Mesothelial cell of epicardium (in vitro differentiated cells): ENCODE measurements around the gene SERPINA3. TPM values are rescaled to one million over a fixed set of nuclear protein-coding genes. Genes with fewer than 3 reads are reported as not detected.

Experiments used
- DNase-seq, 2 experiments: peaks; one replicate each; pipeline ENCODE4 v3.0.0; 2021; ENCODE audit warnings: low spot score in 2 of 2; ENCODE audit not compliant: unreplicated experiment in 2 of 2
- H3K27ac Mint-ChIP-seq: 2 replicates; pipeline ENCODE4 v1.8.0; 2021; ENCODE audit warnings: mixed read lengths
- H3K27me3 Mint-ChIP-seq: 2 replicates; pipeline ENCODE4 v1.8.0; 2021; ENCODE audit warnings: low read depth, mixed read lengths
- H3K36me3 Mint-ChIP-seq: 2 replicates; pipeline ENCODE4 v1.8.0; 2021; ENCODE audit warnings: mixed read lengths
- H3K4me1 Mint-ChIP-seq: 2 replicates; pipeline ENCODE4 v1.8.0; 2021; ENCODE audit warnings: mixed read lengths
- H3K4me3 Mint-ChIP-seq: 2 replicates; pipeline ENCODE4 v1.8.0; 2021; ENCODE audit warnings: mild to moderate bottlenecking, moderate library complexity, mixed read lengths
- H3K9me3 Mint-ChIP-seq: 2 replicates; pipeline ENCODE4 v1.8.0; 2021; ENCODE audit warnings: mixed read lengths
- CTCF ChIP-seq: fragments of 200-600 bp; sonication (generic); IDR thresholded peaks from one replicate; pipeline ENCODE4 v1.5.0; 2021; ENCODE audit warnings: antibody characterized with exemption; ENCODE audit not compliant: unreplicated experiment
- total RNA-seq: library from RNA; stranded (reverse); gene quantifications from 3 replicates; pipeline ENCODE4 v1.2.1, GENCODE V29; 2021

The SERPINA3 gene
- total RNA-seq, 1 donor from 2014 or later = 0.29 TPM

DNA sequence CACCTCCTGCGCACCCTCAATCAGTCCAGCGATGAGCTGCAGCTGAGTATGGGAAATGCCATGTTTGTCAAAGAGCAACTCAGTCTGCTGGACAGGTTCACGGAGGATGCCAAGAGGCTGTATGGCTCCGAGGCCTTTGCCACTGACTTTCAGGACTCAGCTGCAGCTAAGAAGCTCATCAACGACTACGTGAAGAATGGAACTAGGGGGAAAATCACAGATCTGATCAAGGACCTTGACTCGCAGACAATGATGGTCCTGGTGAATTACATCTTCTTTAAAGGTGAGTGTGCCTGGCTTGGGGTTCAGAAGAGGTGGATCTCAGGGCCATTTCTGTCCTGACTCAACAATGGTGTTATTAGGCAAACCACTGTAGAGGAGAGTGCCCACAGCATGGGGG, 2.6 kb downstream of the SERPINA3 start:
- Mint-ChIP-seq H3K4me1 (no peaks in the 10 kb centered on the region), H3K27ac (no peak overlapping the region), H3K36me3 (peaks cover 9% of the 10 kb centered on the region)

DNA sequence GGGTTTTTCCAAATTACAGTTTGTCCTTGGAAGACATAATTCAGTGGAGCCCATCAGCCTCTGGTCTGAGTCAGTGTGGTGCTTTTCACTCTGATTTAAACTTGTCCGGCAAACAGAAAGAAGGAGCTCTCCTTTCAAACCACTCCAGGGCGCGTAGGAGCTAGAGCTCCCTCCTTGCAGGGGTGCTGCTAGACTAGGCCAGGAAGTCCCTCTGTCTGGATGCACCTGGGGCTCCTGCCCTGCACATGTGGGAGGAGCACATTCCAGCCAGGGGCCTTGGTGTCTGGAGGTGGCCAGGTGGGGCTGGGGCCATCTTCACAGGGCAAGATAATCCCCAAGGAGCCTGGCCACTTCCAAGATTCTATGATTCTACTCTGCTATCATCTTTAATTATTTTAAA, 3.1 kb downstream of the SERPINA3 start:
- Mint-ChIP-seq H3K27me3 (peaks cover 1% of the 10 kb centered on the region), H3K27ac (no peak overlapping the region), H3K36me3 (peaks cover 9% of the 10 kb centered on the region), H3K9me3 (peaks cover 42% of the 10 kb centered on the region), H3K4me3 (no peak overlapping the region), H3K4me1 (no peaks in the 10 kb centered on the region)
- no peak for TF ChIP-seq CTCF
- DNase-seq = no peak

More for the DNA sequence above, 2.6 kb downstream of the SERPINA3 start:
- Mint-ChIP-seq H3K4me3 (no peak overlapping the region), H3K27me3 (peaks cover 1% of the 10 kb centered on the region), H3K9me3 (peaks cover 38% of the 10 kb centered on the region)
- TF ChIP-seq CTCF = no peak
- DNase-seq = no peak

GRCh38 chr14:94615823-94616570, 3.8 kb downstream of the SERPINA3 start:
- H3K27me3 Mint-ChIP-seq = peaks cover 3% of the 10 kb centered on the region
- peaks cover 42% of the 10 kb centered on the region for H3K9me3 Mint-ChIP-seq
- peaks cover 9% of the 10 kb centered on the region for H3K36me3 Mint-ChIP-seq

DNA sequence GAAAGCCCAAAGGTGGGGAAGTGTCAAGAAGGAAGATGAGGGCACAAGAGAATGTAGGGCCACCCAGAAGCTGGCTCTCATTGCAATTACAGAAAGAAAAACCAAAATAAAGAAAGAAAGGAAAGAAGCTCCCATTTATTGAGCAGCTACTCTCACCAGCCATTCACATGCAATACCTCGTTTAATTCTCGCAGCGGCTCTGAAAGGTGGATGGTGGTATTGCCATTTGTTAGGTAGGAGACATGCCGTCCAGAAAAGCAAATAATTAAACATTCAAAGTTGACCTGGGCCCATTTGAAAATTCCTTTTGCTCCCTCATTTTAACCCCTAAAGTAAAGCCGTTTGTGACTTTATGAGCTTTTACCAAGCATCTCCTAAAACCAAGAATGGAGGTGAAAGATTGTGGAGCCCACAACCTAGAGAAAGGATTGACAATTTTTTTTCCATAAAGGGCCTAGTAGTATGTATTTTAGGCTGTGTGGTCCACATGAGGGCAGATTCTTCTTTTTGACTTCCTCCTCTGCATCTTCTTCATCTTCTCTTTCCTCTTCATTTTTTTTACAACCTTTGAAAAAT, 5.3 kb downstream of the SERPINA3 start:
- no peaks in the 10 kb centered on the region for H3K4me1 Mint-ChIP-seq
- DNase-seq = no peak
- peaks cover 42% of the 10 kb centered on the region for H3K9me3 Mint-ChIP-seq
- peaks cover 5% of the 10 kb centered on the region for H3K27me3 Mint-ChIP-seq
- H3K36me3 Mint-ChIP-seq = peaks cover 9% of the 10 kb centered on the region
- no peak for TF ChIP-seq CTCF
- no peak overlapping the region for H3K4me3 Mint-ChIP-seq
- H3K27ac Mint-ChIP-seq = no peak overlapping the region

More at GRCh38 chr14:94615823-94616570, 3.8 kb downstream of the SERPINA3 start:
- no peak for DNase-seq
- no peak for TF ChIP-seq CTCF
- Mint-ChIP-seq H3K27ac (no peak overlapping the region), H3K4me1 (no peaks in the 10 kb centered on the region), H3K4me3 (no peak overlapping the region)

DNA sequence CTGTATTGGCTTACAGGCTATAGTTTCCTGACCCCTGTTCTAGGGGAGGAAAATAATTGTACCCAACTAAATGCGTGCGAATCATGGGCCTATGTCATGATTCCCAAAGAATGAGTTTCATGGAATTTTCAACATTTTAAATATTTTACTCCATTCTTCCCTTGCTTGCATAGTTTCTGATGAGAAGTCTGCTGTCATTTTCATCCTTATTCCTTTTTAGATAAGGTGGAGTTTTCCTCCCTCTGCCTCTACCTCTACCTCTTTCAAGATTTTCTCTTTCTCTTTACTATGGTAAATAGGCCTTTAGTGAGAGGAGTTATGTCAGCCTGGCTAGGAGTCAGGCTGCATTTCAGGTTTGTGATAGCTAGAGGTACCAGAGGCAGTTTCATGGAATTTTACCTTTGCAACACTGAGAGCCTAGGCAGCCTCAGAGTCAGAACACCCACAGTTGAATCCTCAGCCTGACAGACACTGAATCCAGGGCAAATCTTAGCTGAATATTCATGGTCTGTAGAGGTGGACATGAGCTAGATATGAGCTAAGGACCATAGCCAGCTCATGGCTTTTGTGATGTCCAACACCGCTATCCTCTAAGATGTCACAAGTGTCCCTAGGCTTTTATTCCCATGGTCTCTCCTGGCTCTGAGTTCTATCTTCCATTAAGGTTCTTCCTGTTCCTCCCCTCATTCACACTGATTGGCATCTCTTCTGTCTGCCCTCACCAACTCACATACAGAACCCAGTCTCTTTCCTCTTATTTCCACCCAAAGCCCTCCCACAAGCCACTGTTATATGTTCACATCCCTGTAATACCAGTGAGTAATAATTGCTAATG, 6.0 kb downstream of the SERPINA3 start:
- H3K36me3 Mint-ChIP-seq = peaks cover 9% of the 10 kb centered on the region
- TF ChIP-seq CTCF = no peak
- H3K9me3 Mint-ChIP-seq = peaks cover 42% of the 10 kb centered on the region
- H3K27me3 Mint-ChIP-seq = peaks cover 10% of the 10 kb centered on the region
- no peak overlapping the region for H3K27ac Mint-ChIP-seq
- H3K4me1 Mint-ChIP-seq = no peaks in the 10 kb centered on the region
- no peak for DNase-seq
- no peak overlapping the region for H3K4me3 Mint-ChIP-seq
